ENCODE measurements around the gene CACNA2D4. TPM values are rescaled to one million over a fixed set of nuclear protein-coding genes. Genes with fewer than 3 reads are reported as not detected.

CACNA2D4 gene
- polyA plus RNA-seq, 3 donors: 17.8 to 87.7 (median 22.1) TPM

GRCh38 chr12:1837541-1838204 lies 80.8 kb downstream of the CACNA2D4 start:
- no peaks in the 10 kb centered on the region for H3K79me2 ChIP-seq (ENCODE audit: insufficient read depth, low read length)
- peaks cover 0 to 8% of the 10 kb centered on the region in 2 donors for H3K27me3 ChIP-seq (ENCODE audit: control insufficient read depth in 2 of 2, insufficient read depth in 2 of 2, low read length in 2 of 2)
- no peak overlapping the region for H2AFZ ChIP-seq (ENCODE audit: insufficient read depth, low read depth, low read length, poor library complexity, severe bottlenecking)
- Mint-ChIP-seq H3K4me1 (peaks cover 25% of the 10 kb centered on the region), H3K36me3 (no peaks in the 10 kb centered on the region), H3K9me3 (peaks cover 0 to 2% (median 0%) of the 10 kb centered on the region in 7 donors), H3K27me3 (ENCODE audit: low read depth in 3 of 3) (peaks cover 4 to 14% (median 11%) of the 10 kb centered on the region in 3 donors), H3K27ac (no peak overlapping the region), H3K4me3 (no peak overlapping the region)
- intact Hi-C loops (cut with micrococcal nuclease): no loop called here
- 98% methylated on average over 5 of the region's 12 CpGs for WGBS (ENCODE audit: insufficient coverage)
- no peak overlapping the region for H3K9ac ChIP-seq (ENCODE audit: insufficient read depth, low read length, poor library complexity, severe bottlenecking)
- no peaks in the 10 kb centered on the region for H3K36me3 ChIP-seq (replicated peaks in 1 of 2; ENCODE audit: control insufficient read depth in 1 of 2, insufficient read depth in 2 of 2, low read length in 2 of 2)
- H3K4me3 ChIP-seq (replicated peaks in 1 of 3; ENCODE audit: low read depth in 2 of 3, low read length in 3 of 3): no peak overlapping the region
- no peak for TF ChIP-seq CTCF (IDR thresholded peaks at IDR 0.05)
- no peaks in the 10 kb centered on the region for H3K9me3 ChIP-seq (replicated peaks in 1 of 2; ENCODE audit: control insufficient read depth in 1 of 2, insufficient read depth in 1 of 2, low read length in 2 of 2)
- no peaks in the 10 kb centered on the region for H4K20me1 ChIP-seq (ENCODE audit: insufficient read depth, low read length)
- H3K4me2 ChIP-seq (replicated peaks; ENCODE audit: extremely low read depth, low read length, poor library complexity, severe bottlenecking): no peak overlapping the region
- peaks cover 11 to 19% of the 10 kb centered on the region in 2 donors for H3K4me1 ChIP-seq (ENCODE audit: control insufficient read depth in 1 of 2, insufficient read depth in 2 of 2, low read length in 2 of 2)
- H3K27ac ChIP-seq (ENCODE audit: low read depth in 1 of 2, low read length in 2 of 2): no peak overlapping the region
- no peak for DNase-seq

DNA sequence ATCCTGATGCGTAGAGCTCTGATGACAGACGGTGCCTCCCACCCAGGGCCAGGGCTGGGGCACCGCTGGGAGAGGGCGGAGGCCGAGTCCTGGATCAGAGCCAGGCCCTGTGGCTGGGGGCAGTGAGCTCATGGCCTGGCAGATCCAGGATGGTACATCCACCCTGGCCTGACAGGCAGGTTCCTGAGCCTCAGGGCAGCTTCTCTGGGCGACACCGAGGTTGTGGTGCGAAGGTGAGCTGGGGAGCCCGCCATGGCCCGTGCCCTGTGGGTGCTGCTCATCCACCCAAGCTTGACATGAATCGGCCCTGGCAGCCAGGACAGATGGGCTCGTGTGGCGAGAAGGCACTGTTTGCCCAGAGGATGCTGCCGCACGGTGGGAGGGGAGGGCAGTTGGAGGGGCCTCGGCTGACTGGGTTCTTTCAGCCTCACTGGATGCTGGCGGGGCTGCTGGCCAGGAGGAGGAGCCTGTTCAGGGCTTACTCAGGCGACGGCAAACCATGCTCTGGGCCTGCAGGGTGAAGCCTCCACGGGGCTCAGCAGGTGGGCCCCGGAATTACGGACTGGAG lies 81.5 kb downstream of the CACNA2D4 start:
- WGBS (ENCODE audit: insufficient coverage): 92% methylated on average over 15 of the region's 22 CpGs
- no peak overlapping the region for H3K27ac ChIP-seq (ENCODE audit: low read depth in 1 of 2, low read length in 2 of 2)
- H3K4me3 Mint-ChIP-seq: no peak overlapping the region

More for the DNA sequence above, 81.5 kb downstream of the CACNA2D4 start:
- no peak overlapping the region for H3K4me2 ChIP-seq (replicated peaks; ENCODE audit: extremely low read depth, low read length, poor library complexity, severe bottlenecking)
- H2AFZ ChIP-seq (ENCODE audit: insufficient read depth, low read depth, low read length, poor library complexity, severe bottlenecking): no peak overlapping the region
- Mint-ChIP-seq H3K27me3 (ENCODE audit: low read depth in 3 of 3) (peaks cover 6 to 15% (median 14%) of the 10 kb centered on the region in 3 donors), H3K4me1 (peaks cover 18% of the 10 kb centered on the region), H3K36me3 (no peaks in the 10 kb centered on the region), H3K27ac (no peak overlapping the region), H3K9me3 (peaks cover 0 to 2% (median 0%) of the 10 kb centered on the region in 7 donors)
- no peaks in the 10 kb centered on the region for H3K9me3 ChIP-seq (replicated peaks in 1 of 2; ENCODE audit: control insufficient read depth in 1 of 2, insufficient read depth in 1 of 2, low read length in 2 of 2)
- TF ChIP-seq CTCF (IDR thresholded peaks at IDR 0.05): no peak
- H3K9ac ChIP-seq (ENCODE audit: insufficient read depth, low read length, poor library complexity, severe bottlenecking): no peak overlapping the region
- peaks cover 4 to 12% of the 10 kb centered on the region in 2 donors for H3K4me1 ChIP-seq (ENCODE audit: control insufficient read depth in 1 of 2, insufficient read depth in 2 of 2, low read length in 2 of 2)
- H3K4me3 ChIP-seq (replicated peaks in 1 of 3; ENCODE audit: low read depth in 2 of 3, low read length in 3 of 3): no peak overlapping the region
- intact Hi-C loops (cut with micrococcal nuclease): no loop called here
- H3K79me2 ChIP-seq (ENCODE audit: insufficient read depth, low read length): no peaks in the 10 kb centered on the region
- no peaks in the 10 kb centered on the region for H4K20me1 ChIP-seq (ENCODE audit: insufficient read depth, low read length)
- no peak for DNase-seq
- no peaks in the 10 kb centered on the region for H3K36me3 ChIP-seq (replicated peaks in 1 of 2; ENCODE audit: control insufficient read depth in 1 of 2, insufficient read depth in 2 of 2, low read length in 2 of 2)
- H3K27me3 ChIP-seq (ENCODE audit: control insufficient read depth in 2 of 2, insufficient read depth in 2 of 2, low read length in 2 of 2): peaks cover 0 to 8% of the 10 kb centered on the region in 2 donors
